HL-60 (cell line): Measurements from ENCODE around the gene SPCS1.
A peak's percentile ranks its signal among the peaks of the same experiment; 100 is the strongest.
"Not testable (repeated sequence)": the region's sequence is repeated elsewhere in the genome, so short reads cannot be mapped to it uniquely, and the experiment has no call there.

ENCODE experiments used
- DNase-seq, 2 experiments: peaks; one replicate each; pipeline ENCODE4 v3.0.0-alpha.2; 2010 to 2020; ENCODE audit warnings: low read depth in 1 of 2, low spot score in 1 of 2
- H3K27ac ChIP-seq: fragments of 250-450 bp; sonication (Bioruptor Pico); replicated peaks from 2 replicates; pipeline ENCODE4 v1.5.1; 2020; ENCODE audit warnings: mild to moderate bottlenecking, moderate library complexity
- H3K27me3 ChIP-seq: fragments of 250-450 bp; sonication (Bioruptor Pico); 2 replicates; pipeline ENCODE4 v1.5.1; 2021; ENCODE audit warnings: mild to moderate bottlenecking, moderate library complexity; ENCODE audit not compliant: insufficient read depth, poor library complexity, severe bottlenecking
- H3K4me3 ChIP-seq: replicated peaks from 2 replicates; pipeline ENCODE4 v1.5.1; 2011; ENCODE audit warnings: mild to moderate bottlenecking, control low read depth, low read length; ENCODE audit not compliant: insufficient read depth
- CTCF ChIP-seq: IDR thresholded peaks from one replicate; pipeline ENCODE4 v1.5.1; 2011; ENCODE audit warnings: low read length, control low read depth, inconsistent platforms; ENCODE audit not compliant: insufficient read depth
- GABPA ChIP-seq: IDR thresholded peaks from 2 replicates; pipeline ENCODE4 v1.6.1; 2012; ENCODE audit warnings: low read depth
- POLR2AphosphoS5 ChIP-seq: IDR thresholded peaks from 2 replicates; pipeline ENCODE4 v1.6.1; 2012; ENCODE audit warnings: low read depth
- REST ChIP-seq: IDR thresholded peaks from 2 replicates; pipeline ENCODE4 v1.6.1; 2012; ENCODE audit warnings: low read depth; ENCODE audit not compliant: insufficient replicate concordance
- SPI1 ChIP-seq: IDR thresholded peaks from 2 replicates; pipeline ENCODE4 v1.6.1; 2012; ENCODE audit warnings: low read depth, mild to moderate bottlenecking, borderline replicate concordance

The SPCS1 gene

DNA sequence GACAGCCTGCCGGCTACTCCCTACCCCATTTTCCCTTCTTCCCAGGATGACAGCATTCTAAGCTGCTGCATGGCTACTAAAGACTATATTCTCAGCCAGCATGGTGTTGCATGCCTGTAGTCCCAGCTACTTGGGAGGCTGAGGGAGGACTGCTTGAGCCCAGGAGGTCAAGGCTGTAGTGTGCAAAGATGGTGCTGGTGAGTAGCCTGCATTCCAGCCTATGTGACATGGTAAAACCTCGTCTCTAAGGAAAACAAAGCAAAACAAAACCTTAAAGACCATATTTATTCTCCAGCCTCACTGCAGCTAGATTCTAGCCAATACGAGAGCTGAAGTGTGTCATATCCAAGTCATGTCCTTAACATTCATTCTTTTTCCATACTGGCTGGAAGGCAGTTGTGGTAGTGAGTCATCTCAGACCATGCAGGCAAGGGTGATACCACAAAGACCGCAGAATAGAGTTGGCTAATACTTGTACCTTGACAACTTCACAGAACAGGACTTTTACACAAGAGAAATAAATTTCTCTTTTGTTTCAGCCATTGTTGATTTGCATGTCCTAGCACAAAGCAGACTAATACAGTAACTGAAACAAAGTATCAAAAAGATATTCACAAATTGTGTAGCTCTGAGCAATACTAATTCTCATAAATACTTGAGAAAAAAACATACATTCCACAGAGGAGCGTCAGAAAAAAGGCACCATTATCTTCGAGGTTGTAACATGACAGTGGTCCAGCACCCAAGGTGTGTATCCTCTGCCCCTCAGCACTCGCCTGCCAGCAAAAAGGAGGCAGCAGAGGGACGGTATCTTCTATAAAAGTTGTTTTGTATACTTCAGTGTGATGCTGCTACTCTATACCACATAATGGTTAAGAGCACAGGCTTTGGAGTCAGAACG lies 35.0 kb upstream of the SPCS1 start:
- no peaks in the 10 kb centered on the region for H3K27me3 ChIP-seq
- H3K4me3 ChIP-seq: no peak overlapping the region
- peak; percentile 90 to 93 for DNase-seq
- TF ChIP-seq POLR2AphosphoS5 (peak; percentile 87), SPI1 (no peak)
- H3K27ac ChIP-seq: peak overlapping the region; percentile 84

DNA sequence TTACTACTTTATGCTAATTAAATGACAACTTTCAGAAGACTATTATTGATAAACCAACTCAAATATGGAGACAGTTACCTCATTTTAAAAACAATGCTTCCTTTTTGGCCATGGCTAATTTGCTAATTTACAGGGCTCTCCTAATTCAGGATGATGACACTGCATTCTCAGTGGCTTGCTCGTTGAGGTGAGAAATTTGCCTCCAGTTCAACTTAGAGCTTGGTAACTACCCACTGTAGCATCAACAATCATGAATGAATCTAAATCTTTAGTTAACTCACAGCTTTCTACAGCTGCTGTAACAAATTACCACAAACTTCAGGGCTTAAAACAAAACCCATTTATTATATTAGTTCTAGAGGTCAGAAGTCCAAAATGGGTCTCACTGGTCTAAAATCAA lies 34.2 kb upstream of the SPCS1 start:
- H3K27ac ChIP-seq: peak overlapping the region; percentile 84
- DNase-seq: peak in 1 of 2 experiments; percentile 19
- TF ChIP-seq POLR2AphosphoS5: no peak
- no peak for TF ChIP-seq CTCF
- no peak for TF ChIP-seq GABPA
- no peak for TF ChIP-seq SPI1
- no peak for TF ChIP-seq REST
- no peak overlapping the region for H3K4me3 ChIP-seq
- H3K27me3 ChIP-seq: no peaks in the 10 kb centered on the region

GRCh38 chr3:52676201-52676600 lies 29.7 kb upstream of the SPCS1 start:
- not testable (repeated sequence) for DNase-seq, H3K4me3 ChIP-seq, H3K27ac ChIP-seq, H3K27me3 ChIP-seq

GRCh38 chr3:52678265-52679198 lies 27.4 kb upstream of the SPCS1 start:
- H3K4me3 ChIP-seq: no peak overlapping the region
- no peaks in the 10 kb centered on the region for H3K27me3 ChIP-seq
- no peak for TF ChIP-seq POLR2AphosphoS5
- no peak for TF ChIP-seq GABPA
- no peak for TF ChIP-seq SPI1
- TF ChIP-seq REST: no peak
- no peak for TF ChIP-seq CTCF
- no peak overlapping the region for H3K27ac ChIP-seq
- no peak for DNase-seq
